ENCODE results near the gene NDUFA7. TPM values are rescaled to one million over a fixed set of nuclear protein-coding genes. Genes with fewer than 3 reads are reported as not detected.

Gene NDUFA7
- total and polyA plus RNA-seq, 11 donors: 74.5 to 393 (median 104) TPM

GRCh38 chr19:8331263-8331845 is 10.2 kb upstream of the NDUFA7 start:
- peaks cover 6 to 38% (median 13%) of the 10 kb centered on the region in 9 donors for H3K27me3 ChIP-seq
- 75 to 87% (median 77%) methylated on average over 8 of the region's 8 CpGs for WGBS, 4 donors
- ATAC-seq: no peak

GRCh38 chr19:8329996-8330395 is 8.8 kb upstream of the NDUFA7 start:
- H3K27me3 ChIP-seq: peaks cover 6 to 24% (median 12%) of the 10 kb centered on the region in 9 donors
- no peak overlapping the region for H3K4me3 ChIP-seq
- WGBS, 4 donors: 58 to 84% (median 74%) methylated on average over 3 of the region's 3 CpGs
- intact Hi-C loops (cut with DNase I): loop anchor here in 1 of 10 donors (10.0 kb wide), 1 partner anchor 65 kb away; no protein-coding TSS in a partner anchor
- H3K36me3 ChIP-seq: peaks cover 0 to 26% (median 4%) of the 10 kb centered on the region in 9 donors
- peaks cover 10 to 25% (median 19%) of the 10 kb centered on the region in 12 donors for H3K4me1 ChIP-seq
- no peak for DNase-seq
- no peak for TF ChIP-seq CTCF (IDR thresholded peaks at IDR 0.05)
- no peak for TF ChIP-seq POLR2A (IDR thresholded peaks at IDR 0.05)
- no peak overlapping the region for H3K27ac ChIP-seq
- no peak for ATAC-seq
- peaks cover 0 to 5% (median 0%) of the 10 kb centered on the region in 12 donors for H3K9me3 ChIP-seq

More at GRCh38 chr19:8331263-8331845, 10.2 kb upstream of the NDUFA7 start:
- Histone ChIP-seq H3K4me1 (peaks cover 10 to 32% (median 24%) of the 10 kb centered on the region in 12 donors), H3K36me3 (peaks cover 0 to 26% (median 4%) of the 10 kb centered on the region in 9 donors), H3K4me3 (no peak overlapping the region), H3K9me3 (peaks cover 0 to 5% (median 0%) of the 10 kb centered on the region in 12 donors), H3K27ac (no peak overlapping the region)
- TF ChIP-seq CTCF (IDR thresholded peaks at IDR 0.05) (no peak), POLR2A (IDR thresholded peaks at IDR 0.05) (no peak)
- intact Hi-C loops (cut with DNase I): no loop called here
- no peak for DNase-seq

GRCh38 chr19:8325454-8325853 is 4.3 kb upstream of the NDUFA7 start:
- Histone ChIP-seq H3K27ac (peak overlapping the region in 2 of 12 donors; percentile 24 to 48), H3K27me3 (no peaks in the 10 kb centered on the region), H3K36me3 (peaks cover 0 to 39% (median 21%) of the 10 kb centered on the region in 9 donors), H3K9me3 (peaks cover 0 to 5% (median 0%) of the 10 kb centered on the region in 12 donors), H3K4me1 (peaks cover 5 to 38% (median 25%) of the 10 kb centered on the region in 12 donors), H3K4me3 (no peak overlapping the region)
- no peak for DNase-seq
- intact Hi-C loops (cut with DNase I): loop anchor here in 1 of 10 donors (10.0 kb wide), 1 partner anchor 61 kb away; no protein-coding TSS in a partner anchor
- ATAC-seq: no peak
- WGBS, 4 donors: 90 to 97% (median 94%) methylated on average over 3 of the region's 3 CpGs
- no peak for TF ChIP-seq POLR2A (IDR thresholded peaks at IDR 0.05)

GRCh38 chr19:8324186-8325050 is 3.2 kb upstream of the NDUFA7 start:
- intact Hi-C loops (cut with DNase I): loop anchor here in 2 of 10 donors (5.0 to 10.0 kb wide), 2 partner anchors 57 to 60 kb away; no protein-coding TSS in a partner anchor
- peak overlapping the region in 7 of 12 donors; percentile 2 to 48 (median 25) for H3K27ac ChIP-seq
- peak in 2 of 4 donors; percentile 1 to 9 for ATAC-seq

More at GRCh38 chr19:8324186-8325050, 3.2 kb upstream of the NDUFA7 start:
- H3K9me3 ChIP-seq: peaks cover 0 to 5% (median 0%) of the 10 kb centered on the region in 12 donors
- 60 to 67% (median 64%) methylated on average over 10 to 17 of the region's 17 CpGs for WGBS, 4 donors
- H3K36me3 ChIP-seq: peaks cover 0 to 36% (median 21%) of the 10 kb centered on the region in 9 donors
- H3K27me3 ChIP-seq: no peaks in the 10 kb centered on the region
- H3K4me3 ChIP-seq: no peak overlapping the region
- peak in 3 of 5 donors; percentile 40 to 45 (median 43) for DNase-seq
- TF ChIP-seq CTCF (IDR thresholded peaks at IDR 0.05) (peak in 1 of 12 donors; percentile 8), POLR2A (IDR thresholded peaks at IDR 0.05) (no peak)
- peaks cover 5 to 48% (median 35%) of the 10 kb centered on the region in 12 donors for H3K4me1 ChIP-seq

All from heart left ventricle (tissue), 16 donors.